Breast epithelium (tissue), 4 donors: ENCODE data around the gene RNASE8. TPM values are rescaled to one million over a fixed set of nuclear protein-coding genes. Genes with fewer than 3 reads are reported as not detected.

ENCODE experiments used
- DNase-seq, 2 donors: peaks; one replicate each; pipeline ENCODE4 v3.0.0-alpha.2; 2019; ENCODE audit warnings: low spot score in 2 of 2
- H3K27ac ChIP-seq, 2 donors: fragments of 200-600 bp; sonication (generic) in 1 of 2; one replicate each; pipeline ENCODE4 v1.5.1; 2016 to 2019; ENCODE audit warnings: mild to moderate bottlenecking in 1 of 2
- H3K27me3 ChIP-seq, 2 donors: fragments of 200-600 bp; sonication (generic) in 1 of 2; one replicate each; pipeline versions ENCODE4 v1.5.1 to v1.6.0; 2017 to 2019; ENCODE audit warnings: control low read depth in 1 of 2, mild to moderate bottlenecking in 1 of 2
- H3K36me3 ChIP-seq: fragments of 200-600 bp; one replicate; pipeline ENCODE4 v1.5.1; 2019
- H3K4me1 ChIP-seq, 2 donors: fragments of 200-600 bp; sonication (generic); one replicate each; pipeline ENCODE4 v1.5.1; 2016 to 2019; ENCODE audit warnings: control low read depth in 1 of 2
- H3K4me3 ChIP-seq, 3 donors: fragments of 200-600 bp; sonication (generic); 1 replicate in 2 of 3; 2 replicates in 1 of 3; pipeline ENCODE4 v1.5.1; 2016 to 2019; ENCODE audit warnings: mild to moderate bottlenecking in 3 of 3, moderate library complexity in 2 of 3
- H3K9me3 ChIP-seq, 2 donors: fragments of 200-600 bp; sonication (generic) in 1 of 2; one replicate each; pipeline ENCODE4 v1.5.1; 2016 to 2019; ENCODE audit warnings: control low read depth in 1 of 2
- CTCF ChIP-seq, 3 donors: fragments of 450-650 bp; IDR thresholded peaks; one replicate each; pipeline ENCODE4 v1.5.1; 2016 to 2017; ENCODE audit warnings: antibody characterized with exemption in 3 of 3, mild to moderate bottlenecking in 3 of 3, moderate library complexity in 3 of 3
- POLR2A ChIP-seq: fragments of 450-650 bp; IDR thresholded peaks from one replicate; pipeline ENCODE4 v1.6.1; 2016; ENCODE audit warnings: antibody characterized with exemption, mild to moderate bottlenecking, moderate library complexity
- POLR2AphosphoS5 ChIP-seq, 3 donors: sonication (generic); formaldehyde crosslinking; IDR thresholded peaks; one replicate each; pipeline ENCODE4 v1.6.1; 2017; ENCODE audit warnings: antibody characterized with exemption in 3 of 3
- intact Hi-C: fragments of 100-400 bp; cut with DNase I; formaldehyde crosslinking; loops from one replicate; pipeline ENCODE4 v1.15.1; 2023; ENCODE audit warnings: low total_unique reads
- total RNA-seq, 3 donors: library from RNA; depleted of rRNA; stranded (reverse); fragments of >200 nt; gene quantifications; one replicate each; pipeline ENCODE4 v1.1.0, GENCODE V29; 2016

Gene RNASE8
- total RNA-seq, 3 donors from 2014 or later = not detected

- no peak for TF ChIP-seq CTCF (IDR thresholded peaks at IDR 0.05)
- TF ChIP-seq POLR2A = no peak
- no peak for TF ChIP-seq POLR2AphosphoS5 (IDR thresholded peaks at IDR 0.05)
- no peaks in the 10 kb centered on the region for H3K9me3 ChIP-seq
- no peak overlapping the region for H3K4me3 ChIP-seq
- DNase-seq = no peak
- H3K36me3 ChIP-seq = no peaks in the 10 kb centered on the region
- intact Hi-C loops = no loop called here
- H3K4me1 ChIP-seq = peaks cover 0 to 17% of the 10 kb centered on the region in 2 donors
- H3K27ac ChIP-seq = peak overlapping the region; percentile 64 to 83
- H3K27me3 ChIP-seq = no peaks in the 10 kb centered on the region
Measured at GRCh38 chr14:21047378-21047781, 10.2 kb upstream of the RNASE8 start.

GRCh38 chr14:21048638-21049037, 9.0 kb upstream of the RNASE8 start:
- no peak for TF ChIP-seq POLR2A
- no peak for TF ChIP-seq CTCF (IDR thresholded peaks at IDR 0.05)
- no peak for TF ChIP-seq POLR2AphosphoS5 (IDR thresholded peaks at IDR 0.05)
- H3K9me3 ChIP-seq = no peaks in the 10 kb centered on the region
- intact Hi-C loops = no loop called here

GRCh38 chr14:21049271-21049673, 8.3 kb upstream of the RNASE8 start:
- H3K36me3 ChIP-seq = no peaks in the 10 kb centered on the region
- TF ChIP-seq CTCF (IDR thresholded peaks at IDR 0.05) = no peak
- intact Hi-C loops = no loop called here
- H3K27ac ChIP-seq = no peak overlapping the region
- no peaks in the 10 kb centered on the region for H3K27me3 ChIP-seq
- H3K9me3 ChIP-seq = no peaks in the 10 kb centered on the region
- H3K4me1 ChIP-seq = peaks cover 0 to 3% of the 10 kb centered on the region in 2 donors
- DNase-seq = no peak
- no peak overlapping the region for H3K4me3 ChIP-seq

More at GRCh38 chr14:21048638-21049037, 9.0 kb upstream of the RNASE8 start:
- H3K27ac ChIP-seq = peak overlapping the region; percentile 5 to 83
- no peak overlapping the region for H3K4me3 ChIP-seq
- no peaks in the 10 kb centered on the region for H3K27me3 ChIP-seq
- peaks cover 0 to 8% of the 10 kb centered on the region in 2 donors for H3K4me1 ChIP-seq
- no peak for DNase-seq
- H3K36me3 ChIP-seq = no peaks in the 10 kb centered on the region

GRCh38 chr14:21050597-21050996, 7.0 kb upstream of the RNASE8 start:
- DNase-seq = no peak
- H3K4me1 ChIP-seq = no peaks in the 10 kb centered on the region
- no peaks in the 10 kb centered on the region for H3K9me3 ChIP-seq
- no peak overlapping the region for H3K27ac ChIP-seq
- intact Hi-C loops = no loop called here
- H3K27me3 ChIP-seq = no peaks in the 10 kb centered on the region
- TF ChIP-seq POLR2AphosphoS5 (IDR thresholded peaks at IDR 0.05) = no peak
- TF ChIP-seq CTCF (IDR thresholded peaks at IDR 0.05) = no peak
- TF ChIP-seq POLR2A = no peak
- no peaks in the 10 kb centered on the region for H3K36me3 ChIP-seq
- no peak overlapping the region for H3K4me3 ChIP-seq

GRCh38 chr14:21053184-21054122, 4.2 kb upstream of the RNASE8 start:
- TF ChIP-seq POLR2AphosphoS5 (IDR thresholded peaks at IDR 0.05) (no peak), POLR2A (no peak), CTCF (IDR thresholded peaks at IDR 0.05) (no peak)
- no peak for DNase-seq
- no peaks in the 10 kb centered on the region for H3K9me3 ChIP-seq
- intact Hi-C loops = no loop called here
- no peaks in the 10 kb centered on the region for H3K36me3 ChIP-seq
- H3K27ac ChIP-seq = no peak overlapping the region
- H3K4me3 ChIP-seq = no peak overlapping the region
- H3K4me1 ChIP-seq = no peaks in the 10 kb centered on the region
- no peaks in the 10 kb centered on the region for H3K27me3 ChIP-seq
